HG03196 (cell line): Measurements from ENCODE around the gene DPP10.

ENCODE experiments used
- ATAC-seq: cut with Tn5 transposase; IDR thresholded peaks from one replicate; pipeline ENCODE4 v1.9.1; 2021; ENCODE audit not compliant: unreplicated experiment

DPP10 gene

DNA sequence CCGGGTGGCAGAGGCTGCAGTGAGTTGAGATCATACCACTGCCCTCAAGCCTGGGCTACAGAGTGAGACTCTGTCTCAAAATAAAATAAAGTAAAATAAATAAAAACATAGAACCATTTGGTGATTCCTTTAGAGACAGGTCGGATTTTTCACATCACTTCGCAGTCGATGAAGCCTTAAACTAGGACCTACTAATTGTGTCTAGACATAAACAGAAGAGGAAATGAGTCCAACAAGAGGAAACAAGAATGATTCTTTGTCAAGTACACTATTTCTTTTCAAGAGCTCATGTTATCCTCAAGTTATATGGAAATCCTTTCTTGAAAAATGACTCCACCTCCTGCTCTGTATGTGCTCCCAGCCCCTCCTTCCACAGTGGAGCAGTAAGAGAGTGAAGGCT, 758.9 kb downstream of the DPP10 start:
- ATAC-seq = no peak

- no peak for ATAC-seq
Measured at GRCh38 chr2:115208493-115209164, 766.2 kb downstream of the DPP10 start.

DNA sequence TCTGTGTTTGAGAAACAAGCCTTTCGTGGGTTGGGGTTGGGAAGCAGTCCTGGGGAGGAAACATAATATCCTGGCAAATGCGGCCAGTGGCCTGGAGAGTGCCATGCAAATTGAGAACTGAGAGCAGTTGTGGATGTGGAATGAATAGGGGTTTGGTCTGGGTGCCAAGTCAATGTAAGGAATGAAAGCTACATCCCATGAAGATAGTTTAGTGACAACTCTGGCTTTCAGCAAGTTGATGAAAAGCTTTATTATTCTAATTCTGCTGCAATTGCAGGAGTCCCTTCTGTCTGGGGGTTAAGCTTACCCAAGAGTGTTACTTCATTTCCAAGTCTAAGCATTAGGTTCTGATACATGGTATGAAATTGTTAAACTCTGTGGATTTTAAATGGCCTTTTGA, 771.6 kb downstream of the DPP10 start:
- ATAC-seq = no peak

GRCh38 chr2:115219296-115219695, 776.9 kb downstream of the DPP10 start:
- ATAC-seq = no peak

GRCh38 chr2:115234186-115234585, 791.7 kb downstream of the DPP10 start:
- ATAC-seq = no peak

DNA sequence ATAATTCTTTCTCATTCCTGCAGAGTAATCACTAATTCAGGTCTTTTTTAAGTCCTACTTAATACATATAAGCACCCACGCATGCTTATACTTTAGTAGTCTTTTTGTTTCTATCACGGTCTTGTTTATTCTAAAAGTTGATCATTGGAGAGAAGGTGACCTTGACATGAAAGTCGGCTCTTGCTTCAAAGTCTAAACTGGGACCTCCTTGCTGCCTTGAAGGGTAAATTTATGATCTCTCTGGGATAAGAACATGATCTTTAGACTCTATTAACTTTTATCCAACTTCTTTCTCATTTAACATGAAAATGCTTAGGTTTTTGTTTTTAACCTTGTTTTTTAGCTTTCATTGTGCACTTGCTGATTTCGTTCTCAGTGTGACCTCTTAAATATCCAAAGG, 792.3 kb downstream of the DPP10 start:
- ATAC-seq = no peak

GRCh38 chr2:115248066-115248465, 805.6 kb downstream of the DPP10 start:
- ATAC-seq = no peak

GRCh38 chr2:115277366-115277765, 834.9 kb downstream of the DPP10 start:
- no peak for ATAC-seq

GRCh38 chr2:115285416-115285815, 843.0 kb downstream of the DPP10 start:
- no peak for ATAC-seq

DNA sequence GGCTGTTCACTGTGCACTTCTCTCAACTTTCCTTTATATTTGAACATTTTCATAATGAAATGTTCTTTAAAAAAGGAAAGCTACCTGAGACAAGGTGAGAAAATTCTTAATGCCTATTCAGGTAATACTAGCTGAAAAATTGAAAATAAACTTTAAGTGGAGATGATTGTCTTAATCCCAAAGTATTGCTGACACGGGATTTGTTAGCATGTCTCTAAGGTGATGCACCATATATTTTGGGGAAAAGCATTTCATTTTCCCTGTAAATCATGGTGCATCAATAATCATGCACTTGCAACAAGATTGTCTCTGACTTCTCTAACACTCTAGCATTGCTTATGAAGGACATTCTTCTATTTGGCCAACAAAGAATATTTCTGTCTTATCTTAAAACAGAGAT, 848.0 kb downstream of the DPP10 start:
- no peak for ATAC-seq

DNA sequence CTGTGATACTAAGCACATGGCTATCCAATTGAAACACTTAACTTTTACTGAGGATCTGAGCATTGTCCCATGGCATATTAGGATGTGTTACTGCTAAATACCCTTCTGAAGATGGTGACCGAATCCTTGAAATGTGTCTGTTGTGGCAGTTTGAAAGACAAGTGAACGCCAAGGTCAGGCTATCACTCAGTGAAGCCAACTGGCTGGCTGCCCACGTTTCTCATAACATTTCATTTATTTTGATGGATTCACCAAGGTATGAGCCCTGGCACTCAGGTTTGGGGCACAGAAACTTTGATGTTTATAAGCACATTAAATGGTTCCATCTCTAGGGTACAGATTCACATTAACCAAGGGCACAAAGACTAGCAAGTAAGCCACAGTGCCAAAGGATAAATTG, 850.3 kb downstream of the DPP10 start:
- ATAC-seq = no peak

GRCh38 chr2:115294999-115295398, 852.6 kb downstream of the DPP10 start:
- no peak for ATAC-seq

GRCh38 chr2:115297056-115297455, 854.6 kb downstream of the DPP10 start:
- ATAC-seq = no peak

- ATAC-seq = no peak
Measured at GRCh38 chr2:115299199-115299598, 856.8 kb downstream of the DPP10 start.

DNA sequence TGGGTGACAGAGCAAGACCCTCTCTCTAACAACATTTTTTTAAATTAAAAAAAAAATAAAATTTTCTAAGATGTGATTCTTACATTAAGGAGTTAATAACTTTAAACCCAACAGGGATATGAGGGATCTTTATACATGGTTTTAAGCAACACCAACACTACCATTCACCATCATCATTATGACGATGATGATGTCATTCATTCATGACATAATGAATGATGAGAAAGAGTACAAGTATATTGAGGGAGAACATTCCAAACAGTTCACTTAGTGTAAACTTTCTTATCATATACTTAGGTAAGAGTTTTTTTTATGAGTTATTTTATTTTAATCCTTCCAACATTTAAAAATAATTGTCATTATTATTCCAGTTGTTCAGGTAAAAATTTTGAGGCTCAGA, 863.3 kb downstream of the DPP10 start:
- ATAC-seq = no peak

DNA sequence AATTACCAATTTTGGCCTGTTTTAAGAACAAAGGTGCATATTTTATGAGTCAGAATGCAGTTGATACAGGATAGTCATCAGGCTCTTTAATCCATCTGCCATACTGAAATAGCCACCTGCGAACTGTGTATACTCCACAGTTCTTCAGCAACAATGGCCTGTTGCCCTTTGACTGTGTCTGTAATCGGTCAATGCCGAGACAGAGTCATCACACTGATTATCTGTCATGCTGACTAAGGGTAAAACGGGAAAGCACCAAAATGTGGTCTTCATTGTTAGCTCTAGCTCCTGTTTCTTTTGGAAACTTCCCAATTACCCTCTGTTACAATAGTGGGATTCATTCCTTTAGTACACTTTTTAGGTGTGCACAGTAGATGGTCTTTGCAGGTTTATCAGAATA, 871.7 kb downstream of the DPP10 start:
- no peak for ATAC-seq

DNA sequence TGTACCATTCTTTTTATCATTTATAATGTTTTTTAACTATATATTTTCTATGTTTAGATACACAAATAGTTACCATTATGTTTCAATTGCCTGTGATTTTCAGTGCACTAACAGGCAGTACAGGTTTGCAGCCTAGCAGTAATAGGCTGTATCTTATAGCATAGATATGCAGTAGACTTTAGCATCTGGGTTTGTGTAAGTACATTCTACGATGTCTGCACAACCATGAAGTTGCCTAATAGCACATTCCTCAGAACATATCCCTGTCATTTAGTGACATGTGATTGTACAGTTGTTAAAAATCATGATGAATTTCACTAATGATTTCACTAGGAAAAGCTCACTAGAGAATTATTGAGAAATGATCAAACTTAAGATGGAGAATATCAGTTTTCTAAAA, 884.6 kb downstream of the DPP10 start:
- ATAC-seq = no peak

DNA sequence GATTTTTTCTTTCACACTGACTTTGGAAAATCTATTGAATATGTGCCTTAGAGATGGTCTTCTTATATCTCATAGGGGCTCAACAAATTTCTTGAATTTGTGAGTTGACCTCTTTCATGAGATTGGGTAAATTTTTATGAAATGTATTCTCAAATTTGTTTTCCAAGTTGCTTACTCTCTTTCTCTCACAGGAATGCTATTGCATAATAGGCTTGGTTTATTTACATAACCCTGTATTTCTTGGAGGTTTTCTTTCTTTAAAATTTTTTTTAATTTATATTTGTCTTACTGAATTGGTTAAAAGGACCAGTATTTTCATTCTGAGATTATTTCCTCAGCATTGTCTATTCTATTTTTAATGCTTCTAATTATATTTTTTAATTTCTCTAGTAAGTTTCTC, 917.1 kb downstream of the DPP10 start:
- no peak for ATAC-seq

DNA sequence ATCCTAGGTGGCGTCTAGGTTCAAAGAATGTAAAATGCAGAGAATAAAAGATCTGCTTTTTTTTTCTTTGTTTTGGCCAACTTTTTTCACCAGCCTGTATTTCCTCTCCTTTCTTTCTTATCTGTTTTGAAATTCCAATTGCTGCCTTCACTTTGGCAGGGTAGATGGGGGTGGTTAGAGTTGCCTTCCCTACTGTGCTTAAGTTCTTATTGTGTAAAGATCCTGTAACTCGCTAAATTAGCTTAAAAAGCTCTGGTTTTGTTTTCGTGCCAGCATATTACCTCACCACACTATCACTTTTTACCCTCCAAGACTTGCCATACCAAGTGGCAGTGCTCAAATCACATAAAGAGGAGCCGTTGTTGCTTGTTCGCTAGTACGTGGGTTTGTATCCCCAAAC, 921.7 kb downstream of the DPP10 start:
- no peak for ATAC-seq

GRCh38 chr2:115369400-115369799, 927.0 kb downstream of the DPP10 start:
- ATAC-seq = no peak

DNA sequence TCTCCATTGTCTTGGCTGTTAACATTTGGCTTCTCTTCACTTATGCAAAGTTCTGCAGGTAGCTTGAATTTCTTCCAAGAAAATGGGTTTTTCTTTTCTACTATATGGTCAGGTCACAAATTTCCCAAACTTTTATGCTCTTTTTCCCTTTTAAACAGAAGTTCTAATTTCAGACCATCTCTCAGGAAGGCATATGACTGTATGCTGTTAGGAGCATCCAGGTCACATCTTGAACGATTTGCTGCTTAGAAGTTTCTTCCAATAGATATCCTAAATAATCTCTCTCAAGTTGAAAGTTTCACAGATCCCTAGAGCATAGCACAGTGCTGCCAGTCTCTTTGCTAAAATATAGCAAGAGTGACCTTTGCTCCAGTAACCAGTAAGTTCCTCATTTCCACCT, 932.5 kb downstream of the DPP10 start:
- ATAC-seq = no peak

- no peak for ATAC-seq
Measured at GRCh38 chr2:115384399-115384798, 942.0 kb downstream of the DPP10 start.

- ATAC-seq = no peak
Measured at GRCh38 chr2:115386465-115386864, 944.0 kb downstream of the DPP10 start.
